HG02852 (cell line): ENCODE measurements around the gene RAP1B.
"Not testable (repeated sequence)": the region's sequence is repeated elsewhere in the genome, so short reads cannot be mapped to it uniquely, and the experiment has no call there.

Source experiments
- ATAC-seq: cut with Tn5 transposase; IDR thresholded peaks from one replicate; pipeline ENCODE4 v1.9.1; 2021; ENCODE audit warnings: mild to moderate bottlenecking, moderate library complexity; ENCODE audit not compliant: unreplicated experiment

RAP1B gene

GRCh38 chr12:68632486-68632885 is 21.8 kb downstream of the RAP1B start:
- no peak for ATAC-seq

- no peak for ATAC-seq
These were observed 23.2 kb downstream of the RAP1B start for GRCh38 chr12:68633614-68634558.

- ATAC-seq = no peak
These were observed 25.6 kb downstream of the RAP1B start for GRCh38 chr12:68636268-68636667.

GRCh38 chr12:68637439-68637838 is 26.7 kb downstream of the RAP1B start:
- not testable (repeated sequence) for ATAC-seq

- ATAC-seq = no peak
These were observed 27.5 kb downstream of the RAP1B start for GRCh38 chr12:68638171-68638570.

- no peak for ATAC-seq
These were observed 28.2 kb downstream of the RAP1B start for GRCh38 chr12:68638721-68639395.

- no peak for ATAC-seq
These were observed 28.7 kb downstream of the RAP1B start for GRCh38 chr12:68639396-68639767.

GRCh38 chr12:68641138-68641537 is 30.4 kb downstream of the RAP1B start:
- peak; percentile 79 for ATAC-seq

GRCh38 chr12:68646484-68646883 is 35.8 kb downstream of the RAP1B start:
- ATAC-seq = no peak

GRCh38 chr12:68647507-68647906 is 36.8 kb downstream of the RAP1B start:
- ATAC-seq = no peak

GRCh38 chr12:68648179-68648578 is 37.5 kb downstream of the RAP1B start:
- no peak for ATAC-seq

- no peak for ATAC-seq
These were observed 54.4 kb downstream of the RAP1B start for GRCh38 chr12:68665016-68665569.

- no peak for ATAC-seq
These were observed 56.6 kb downstream of the RAP1B start for GRCh38 chr12:68667291-68667690.

- ATAC-seq = no peak
These were observed 57.2 kb downstream of the RAP1B start for GRCh38 chr12:68667896-68668295.

- ATAC-seq = no peak
These were observed 60.5 kb downstream of the RAP1B start for GRCh38 chr12:68671179-68671578.

GRCh38 chr12:68673788-68674187 is 63.1 kb downstream of the RAP1B start:
- no peak for ATAC-seq

GRCh38 chr12:68674376-68674775 is 63.7 kb downstream of the RAP1B start:
- no peak for ATAC-seq

- ATAC-seq = no peak
These were observed 64.6 kb downstream of the RAP1B start for GRCh38 chr12:68675101-68675842.

GRCh38 chr12:68676854-68677253 is 66.2 kb downstream of the RAP1B start:
- ATAC-seq = not testable (repeated sequence)

GRCh38 chr12:68686262-68686594 is 75.5 kb downstream of the RAP1B start:
- ATAC-seq = no peak
